Left hindlimb (tissue), 1 donor: ENCODE data around the gene CRACR2B.

Experiments used
- DNase-seq: peaks from one replicate; pipeline ENCODE4 v3.0.0-alpha.2; 2018

CRACR2B gene

GRCh38 chr11:811446-812245 lies 16.1 kb upstream of the CRACR2B start:
- no peak for DNase-seq

- no peak for DNase-seq
Measured at GRCh38 chr11:812390-812789, 15.3 kb upstream of the CRACR2B start.

DNA sequence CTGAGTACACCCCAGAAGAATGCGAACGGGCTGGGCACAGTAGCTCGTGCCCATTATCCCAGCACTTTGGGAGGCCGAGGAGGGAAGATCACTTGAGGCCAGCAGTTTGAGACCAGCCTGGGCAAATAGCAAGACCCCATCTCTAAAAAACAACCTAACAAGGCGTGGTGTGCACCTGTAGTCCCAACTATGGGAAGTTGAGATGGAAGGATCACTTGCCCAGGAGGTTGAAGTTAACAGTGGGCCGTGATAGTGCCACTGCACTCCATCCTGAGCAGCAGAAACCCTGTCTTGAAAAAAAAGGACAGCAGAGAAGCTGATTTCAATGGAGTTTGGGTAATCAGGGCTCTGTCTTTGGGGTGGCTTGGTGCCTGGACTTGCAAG lies 14.7 kb upstream of the CRACR2B start:
- no peak for DNase-seq

GRCh38 chr11:813456-814096 lies 14.1 kb upstream of the CRACR2B start:
- no peak for DNase-seq

DNA sequence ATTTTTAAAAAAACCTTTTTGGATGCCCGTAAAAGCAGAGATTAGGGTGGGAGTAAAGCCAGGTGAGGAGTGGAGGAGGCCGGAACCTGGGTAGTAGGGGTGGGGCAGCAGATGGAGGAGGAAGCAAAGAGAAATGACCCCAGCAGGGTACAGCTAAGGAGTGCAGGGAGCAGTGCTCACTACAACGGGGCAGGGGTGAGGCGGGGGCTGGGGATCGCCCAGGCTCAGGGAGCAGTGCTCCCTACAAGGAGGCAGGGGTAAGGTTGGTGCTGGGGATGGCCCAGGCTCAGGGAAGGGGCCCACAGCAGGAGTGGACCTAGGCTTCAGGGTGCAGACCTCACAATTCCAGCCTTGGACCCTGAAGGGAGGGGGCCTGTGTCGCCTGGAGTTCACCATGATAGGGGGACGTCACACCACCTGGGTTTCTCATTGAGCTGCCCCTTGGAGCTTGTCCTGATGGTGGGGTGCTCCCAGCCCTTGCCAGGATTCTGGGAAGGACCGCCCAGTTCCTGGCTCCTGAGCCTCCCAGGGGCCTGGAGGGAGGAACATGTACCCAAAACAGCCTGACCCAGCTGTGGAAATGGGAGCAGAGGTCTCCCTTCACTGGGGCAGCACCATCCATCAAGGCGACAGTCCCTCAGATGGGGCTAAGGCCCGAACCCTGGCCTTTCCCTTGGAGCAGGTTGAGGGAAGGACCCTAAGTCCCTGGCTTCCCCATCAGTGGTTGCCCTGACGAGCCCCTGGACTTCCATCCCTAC lies 11.9 kb upstream of the CRACR2B start:
- DNase-seq: no peak

- DNase-seq: no peak
Measured at GRCh38 chr11:816433-816779, 11.3 kb upstream of the CRACR2B start.

- no peak for DNase-seq
Measured at GRCh38 chr11:818396-819128, 9.2 kb upstream of the CRACR2B start, which contains the start of gene PNPLA2. Gene PNPLA2, plus strand, starts transcription at chr11:818914. Its CDS starts 805 bp downstream, at chr11:819719.

- DNase-seq: peak; percentile 92
Measured at GRCh38 chr11:819129-819931, 8.4 kb upstream of the CRACR2B start.

DNA sequence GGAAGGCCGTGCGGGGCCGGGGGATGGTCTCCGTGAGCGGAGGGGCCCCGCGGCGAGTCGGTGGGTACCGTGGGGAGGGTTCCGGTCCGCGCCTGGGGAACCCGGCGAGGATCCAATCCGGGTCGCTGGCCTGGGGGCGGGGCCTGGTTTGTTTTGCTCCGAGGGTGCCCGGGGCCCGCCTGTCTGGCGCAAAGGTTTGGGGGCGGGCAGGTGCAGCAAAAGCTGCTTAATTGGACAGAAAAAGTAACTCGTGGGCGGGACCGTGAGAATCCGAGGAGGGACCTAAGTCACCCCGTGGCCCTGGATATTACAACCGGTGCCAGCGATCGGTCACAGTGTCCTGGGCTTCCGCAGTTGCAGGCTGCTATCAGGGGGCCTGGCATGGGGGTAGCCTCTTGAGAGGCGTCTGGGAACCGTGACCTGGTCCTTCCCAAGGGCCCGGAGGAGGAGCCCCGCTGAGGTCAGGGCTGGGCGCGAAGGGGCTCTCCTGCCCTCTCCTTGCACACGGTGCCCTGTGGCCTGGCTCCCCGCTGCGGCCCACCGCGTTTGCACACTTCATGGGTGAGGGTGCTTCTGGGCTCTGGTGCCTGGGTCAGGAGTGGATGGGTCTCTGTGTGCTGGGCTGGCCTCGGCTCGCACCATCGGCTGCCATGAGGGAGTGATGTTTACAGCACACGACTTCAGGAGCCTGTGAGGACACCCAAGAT lies 7.6 kb upstream of the CRACR2B start:
- no peak for DNase-seq

- no peak for DNase-seq
Measured at GRCh38 chr11:820655-821511, 6.8 kb upstream of the CRACR2B start.

GRCh38 chr11:821512-822371 lies 6.0 kb upstream of the CRACR2B start:
- no peak for DNase-seq

DNA sequence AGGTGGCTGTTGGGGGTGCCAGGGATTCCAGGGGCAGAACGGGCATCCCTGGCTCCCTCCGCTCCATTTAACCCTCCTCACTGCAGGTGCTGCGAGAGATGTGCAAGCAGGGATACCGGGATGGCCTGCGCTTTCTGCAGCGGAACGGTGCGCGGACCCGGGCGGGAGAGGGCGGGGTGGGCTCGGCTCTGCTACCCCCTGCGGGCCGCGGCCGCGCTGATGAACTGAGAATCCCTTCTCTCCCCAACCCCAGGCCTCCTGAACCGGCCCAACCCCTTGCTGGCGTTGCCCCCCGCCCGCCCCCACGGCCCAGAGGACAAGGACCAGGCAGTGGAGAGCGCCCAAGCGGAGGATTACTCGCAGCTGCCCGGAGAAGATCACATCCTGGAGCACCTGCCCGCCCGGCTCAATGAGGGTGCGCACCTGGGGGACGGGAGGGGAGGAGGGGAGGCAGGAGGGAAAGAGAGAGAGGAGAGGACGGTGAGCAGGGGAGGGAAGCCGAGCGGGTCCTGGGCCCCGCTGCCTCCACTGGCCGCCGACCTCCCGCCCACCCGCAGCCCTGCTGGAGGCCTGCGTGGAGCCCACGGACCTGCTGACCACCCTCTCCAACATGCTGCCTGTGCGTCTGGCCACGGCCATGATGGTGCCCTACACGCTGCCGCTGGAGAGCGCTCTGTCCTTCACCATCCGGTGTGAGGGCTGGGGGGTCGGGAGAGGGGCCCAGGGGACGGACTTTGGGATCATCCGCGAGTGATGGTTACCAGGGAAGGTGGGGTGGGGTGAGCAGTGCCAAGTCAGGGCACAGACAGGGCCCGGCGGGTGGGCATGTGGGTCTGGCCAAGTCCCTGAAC lies 4.1 kb upstream of the CRACR2B start:
- no peak for DNase-seq

- DNase-seq: no peak
Measured at GRCh38 chr11:824292-824880, 3.3 kb upstream of the CRACR2B start.

- DNase-seq: no peak
Measured at GRCh38 chr11:824942-825341, 2.8 kb upstream of the CRACR2B start.

- no peak for DNase-seq
Measured at GRCh38 chr11:825366-826226, 2.1 kb upstream of the CRACR2B start.

DNA sequence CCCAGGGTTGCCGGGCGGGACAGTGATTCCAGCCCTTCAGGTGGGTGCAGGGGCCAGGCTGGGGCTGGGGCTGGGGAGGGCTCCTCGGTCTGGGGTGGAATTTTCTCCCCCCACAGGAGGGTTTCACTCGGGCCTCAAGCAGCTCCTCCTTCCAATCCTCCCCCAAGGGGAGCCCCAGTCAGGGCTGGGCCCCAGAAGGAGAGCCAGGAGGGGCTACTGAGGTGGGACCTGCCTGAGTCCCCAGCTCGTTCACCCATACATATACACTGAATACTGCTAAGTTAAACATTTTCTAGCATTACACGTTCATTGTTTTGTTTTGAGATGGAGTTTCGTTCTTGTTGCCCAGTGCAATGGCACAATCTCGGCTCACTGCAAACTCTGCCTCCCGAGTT lies 1.5 kb upstream of the CRACR2B start:
- no peak for DNase-seq

DNA sequence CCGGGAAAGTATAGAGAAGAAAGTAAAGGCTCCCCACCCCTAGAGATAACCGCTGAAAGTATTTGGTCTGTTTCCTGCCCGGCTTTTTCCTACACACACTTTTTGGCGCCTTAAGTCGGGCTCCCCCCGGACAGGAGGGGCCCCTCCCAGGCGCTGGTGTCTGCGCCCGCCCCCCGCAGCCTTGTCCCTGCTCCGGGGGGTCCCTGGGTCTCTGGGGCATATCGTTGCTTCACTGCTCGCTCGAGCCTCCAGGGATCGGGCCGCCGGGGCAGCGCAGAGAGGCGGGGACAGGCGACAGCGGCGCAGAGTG lies 928 bp upstream of the CRACR2B start:
- no peak for DNase-seq
